VCaP (cell line): ENCODE measurements around the gene C17orf78.

Experiments
- H3K27ac ChIP-seq: fragments of 450-650 bp; 2 replicates; pipeline ENCODE4 v1.5.1; 2017
- CTCF ChIP-seq: fragments of 450-650 bp; conservative IDR thresholded peaks from 2 replicates; pipeline ENCODE4 v1.5.1; 2017; ENCODE audit warnings: mild to moderate bottlenecking, moderate library complexity

Gene C17orf78

DNA sequence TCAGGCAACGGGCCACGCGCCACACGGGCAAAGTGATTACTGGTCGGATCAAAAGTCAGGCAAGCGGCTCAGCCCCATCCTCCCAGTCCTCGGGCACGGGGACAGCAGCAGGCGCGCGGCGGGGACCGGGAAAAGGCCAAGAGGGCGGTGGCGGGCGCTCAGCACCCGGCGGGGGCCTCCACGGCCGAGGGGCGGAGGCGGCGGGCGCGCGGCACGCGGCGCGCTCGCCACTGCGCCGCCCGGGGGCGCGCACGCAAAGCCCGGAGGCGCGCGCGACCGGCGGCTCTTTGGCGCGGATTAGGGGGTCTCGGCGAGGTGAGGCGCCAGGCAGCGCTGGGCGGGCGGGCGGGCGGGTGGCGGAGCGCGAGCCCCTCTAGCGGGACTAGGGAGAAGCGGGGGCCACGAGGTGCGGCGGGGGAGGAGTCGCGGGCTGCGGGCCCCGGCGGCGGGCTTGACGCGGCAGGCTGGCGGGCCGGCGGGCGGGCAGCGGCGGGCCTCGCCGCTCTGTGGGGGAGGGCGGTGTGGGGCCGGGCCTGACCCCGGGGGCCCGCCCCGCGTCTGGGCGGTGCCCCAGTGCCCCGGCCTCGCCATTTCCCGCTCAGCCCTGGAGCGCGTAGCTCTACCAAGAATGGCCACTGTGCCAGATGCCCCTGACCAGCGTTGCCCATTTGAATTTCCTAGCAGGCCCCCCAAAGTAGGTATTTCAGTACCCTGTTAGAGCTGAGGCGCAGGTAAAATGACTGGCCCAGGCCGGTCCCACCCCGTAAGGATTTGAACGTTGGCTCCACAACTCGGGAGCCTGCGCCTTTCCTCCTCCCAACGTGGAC lies 31.1 kb downstream of the C17orf78 start, which contains the start of the genes ACACA and TADA2A:
Gene ACACA (minus strand): TSS at position 202 of the 827 bp plus-strand sequence. CDS start 537 bp downstream, outside the sequence.
Gene TADA2A (plus strand): TSS at position 252 of the 827 bp plus-strand sequence. CDS start 4,480 bp downstream, outside the sequence.
- peak within 1 kb of the TSS; percentile 94 for H3K27ac ChIP-seq
- 0 out of 2 replicates have a peak, but pooled peaks have one; percentile 17 for TF ChIP-seq CTCF

GRCh38 chr17:37408145-37408479 lies 32.3 kb downstream of the C17orf78 start:
- H3K27ac ChIP-seq: peak overlapping the region; percentile 94

- no peak for TF ChIP-seq CTCF
- H3K27ac ChIP-seq: no peak overlapping the region
These were observed 34.6 kb downstream of the C17orf78 start for GRCh38 chr17:37410357-37410756.

GRCh38 chr17:37413875-37414519 lies 38.2 kb downstream of the C17orf78 start:
- H3K27ac ChIP-seq: no peak overlapping the region
- peak; percentile 70 for TF ChIP-seq CTCF

DNA sequence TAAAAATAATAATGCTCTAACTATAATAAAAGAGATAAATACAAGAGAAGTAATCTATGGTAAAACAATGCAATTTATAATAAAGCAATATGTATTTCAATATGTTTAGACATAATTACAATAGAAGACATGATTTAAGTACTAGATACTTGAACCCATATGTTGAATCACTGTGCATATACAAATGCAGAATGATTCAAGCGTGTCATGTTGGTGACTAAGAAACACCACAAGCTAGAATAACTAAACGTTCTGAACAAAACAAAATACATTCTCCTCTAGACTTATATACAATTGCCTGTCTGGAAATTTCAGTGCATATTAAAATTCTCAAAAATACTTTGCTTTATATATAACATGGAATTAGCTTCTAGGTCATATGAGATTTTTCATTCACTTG lies 42.1 kb downstream of the C17orf78 start:
- TF ChIP-seq CTCF: no peak
- H3K27ac ChIP-seq: no peak overlapping the region

DNA sequence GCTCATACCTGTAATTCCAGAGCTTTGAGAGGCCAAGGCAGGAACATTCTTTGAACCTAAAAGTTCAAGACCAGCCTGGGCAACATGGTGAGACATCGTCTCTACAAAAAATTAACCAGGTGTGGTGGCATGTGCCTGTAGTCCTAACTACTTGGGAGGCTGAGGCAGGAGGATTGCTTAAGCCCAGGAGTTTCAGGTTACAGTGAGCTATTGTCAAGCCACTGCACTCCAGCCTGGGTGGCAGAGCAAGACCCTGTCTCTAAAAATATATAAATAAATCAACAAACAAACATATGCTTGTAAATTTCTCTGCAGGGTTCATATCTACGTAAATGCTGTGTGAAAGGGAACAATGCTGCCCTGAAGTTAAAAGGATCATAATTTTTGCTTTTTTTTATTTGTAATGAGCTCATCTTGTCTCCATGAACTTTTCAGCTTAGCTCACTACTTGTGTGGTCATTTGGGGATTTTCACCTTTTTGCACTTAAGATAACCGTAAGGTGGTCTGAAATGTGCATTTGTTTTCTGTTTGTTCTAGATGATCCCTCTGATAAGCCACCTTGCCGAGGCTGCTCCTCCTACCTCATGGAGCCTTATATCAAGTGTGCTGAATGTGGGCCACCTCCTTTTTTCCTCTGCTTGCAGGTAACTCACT lies 47.3 kb downstream of the C17orf78 start:
- no peak for TF ChIP-seq CTCF

DNA sequence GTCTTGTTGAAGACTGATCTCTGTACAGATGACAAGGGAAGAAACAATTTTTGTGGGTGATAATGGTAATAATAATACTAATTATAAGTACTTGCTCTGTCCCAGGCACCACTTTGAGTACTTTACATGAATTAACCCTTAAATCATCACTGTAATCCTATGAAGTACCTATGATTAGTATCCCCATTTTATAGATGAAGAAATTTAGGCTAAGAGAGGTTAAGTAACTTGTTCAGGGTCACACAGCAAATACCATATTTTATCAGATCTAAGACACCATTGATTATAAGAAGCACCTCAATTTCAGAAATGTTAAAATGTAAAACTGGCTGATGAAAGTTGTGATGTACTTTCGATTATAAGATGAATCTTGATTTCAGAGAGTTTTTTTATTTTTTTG lies 49.5 kb downstream of the C17orf78 start:
- H3K27ac ChIP-seq: no peak overlapping the region
- no peak for TF ChIP-seq CTCF

More for the DNA sequence above, 47.3 kb downstream of the C17orf78 start:
- peak overlapping the region; percentile 6; the same call in 1 of the 2 replicates for H3K27ac ChIP-seq
